GM12872 (cell line): ENCODE data around the gene STARD10.

ENCODE experiments used
- CTCF ChIP-seq: IDR thresholded peaks from 3 replicates; pipeline ENCODE4 v1.5.1; 2011; ENCODE audit warnings: low read depth, mild to moderate bottlenecking, low read length, moderate library complexity; ENCODE audit not compliant: insufficient read depth

Gene STARD10

GRCh38 chr11:72793076-72793424 lies 797 bp downstream of the STARD10 start:
- TF ChIP-seq CTCF: no peak

GRCh38 chr11:72792437-72793021 lies 1.3 kb downstream of the STARD10 start:
- no peak for TF ChIP-seq CTCF

- TF ChIP-seq CTCF: no peak
These were observed 4.2 kb downstream of the STARD10 start for GRCh38 chr11:72789493-72790131.

GRCh38 chr11:72788241-72788640 lies 5.6 kb downstream of the STARD10 start:
- TF ChIP-seq CTCF: no peak

GRCh38 chr11:72787216-72788104 lies 6.4 kb downstream of the STARD10 start:
- peak; percentile 48; the same call in 2 of the 3 replicates for TF ChIP-seq CTCF

- TF ChIP-seq CTCF: no peak
These were observed 7.3 kb downstream of the STARD10 start for GRCh38 chr11:72786305-72787215.
